DMS153 (cell line): ENCODE data around the gene TMPRSS4.

Experiments
- DNase-seq: peaks from one replicate; lab custom pipeline; 2025; lab: John Stamatoyannopoulos, UW

TMPRSS4 gene

GRCh38 chr11:118079491-118079890, 2.6 kb downstream of the TMPRSS4 start:
- no peak for DNase-seq

DNA sequence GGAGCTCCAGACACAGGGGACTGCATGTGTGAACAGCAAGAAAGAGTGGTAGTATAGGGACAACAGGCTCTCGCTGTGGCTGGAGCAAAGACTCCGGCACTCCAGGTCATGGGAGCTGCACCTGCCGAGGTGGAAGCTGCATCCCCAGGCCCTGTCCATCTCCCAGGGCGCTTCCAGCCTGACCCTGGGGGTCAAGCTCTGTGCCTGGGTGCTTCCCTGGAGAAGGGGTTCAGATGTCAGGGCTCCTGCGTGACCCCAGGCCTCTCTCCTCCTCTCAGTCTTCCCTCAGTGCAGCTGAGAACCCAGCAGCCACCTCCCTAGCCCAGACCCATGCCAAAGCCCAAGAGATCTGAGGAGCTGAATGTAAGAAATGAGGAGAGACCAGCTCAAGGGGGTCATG, 3.4 kb downstream of the TMPRSS4 start:
- no peak for DNase-seq

DNA sequence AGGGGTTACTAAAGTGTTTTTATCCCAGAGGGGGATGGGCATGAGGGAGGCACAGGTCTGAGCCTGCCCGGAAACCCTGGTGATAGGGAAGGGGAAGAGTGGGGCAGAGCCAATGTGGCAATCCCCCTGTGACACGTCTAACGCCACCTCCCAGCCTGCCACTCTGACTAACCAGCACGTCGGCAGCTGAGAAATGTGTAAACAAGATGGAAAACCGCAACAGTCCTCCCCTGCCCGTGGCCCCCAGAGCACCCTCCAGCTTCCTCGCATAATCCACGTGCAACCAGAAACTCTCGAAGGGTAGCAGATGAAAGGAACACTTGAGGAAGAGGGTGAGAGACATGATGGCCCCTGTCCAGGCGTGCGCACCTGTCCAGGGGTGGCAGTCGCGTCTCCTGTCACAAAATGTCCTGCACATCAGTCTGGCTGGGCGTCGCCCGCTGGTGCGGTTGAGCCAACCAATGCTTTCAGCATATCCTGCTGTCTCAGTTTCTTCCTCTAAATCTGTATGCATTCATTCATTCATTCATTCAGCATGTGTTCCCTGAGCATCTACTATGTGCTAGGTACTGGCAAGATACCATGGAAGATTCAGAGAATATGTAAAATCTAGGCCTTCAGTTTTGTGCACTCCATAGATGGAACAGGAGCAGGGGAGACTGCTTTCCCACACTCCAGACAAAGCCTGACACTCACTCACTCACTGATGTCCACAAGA, 4.5 kb downstream of the TMPRSS4 start:
- DNase-seq = no peak

DNA sequence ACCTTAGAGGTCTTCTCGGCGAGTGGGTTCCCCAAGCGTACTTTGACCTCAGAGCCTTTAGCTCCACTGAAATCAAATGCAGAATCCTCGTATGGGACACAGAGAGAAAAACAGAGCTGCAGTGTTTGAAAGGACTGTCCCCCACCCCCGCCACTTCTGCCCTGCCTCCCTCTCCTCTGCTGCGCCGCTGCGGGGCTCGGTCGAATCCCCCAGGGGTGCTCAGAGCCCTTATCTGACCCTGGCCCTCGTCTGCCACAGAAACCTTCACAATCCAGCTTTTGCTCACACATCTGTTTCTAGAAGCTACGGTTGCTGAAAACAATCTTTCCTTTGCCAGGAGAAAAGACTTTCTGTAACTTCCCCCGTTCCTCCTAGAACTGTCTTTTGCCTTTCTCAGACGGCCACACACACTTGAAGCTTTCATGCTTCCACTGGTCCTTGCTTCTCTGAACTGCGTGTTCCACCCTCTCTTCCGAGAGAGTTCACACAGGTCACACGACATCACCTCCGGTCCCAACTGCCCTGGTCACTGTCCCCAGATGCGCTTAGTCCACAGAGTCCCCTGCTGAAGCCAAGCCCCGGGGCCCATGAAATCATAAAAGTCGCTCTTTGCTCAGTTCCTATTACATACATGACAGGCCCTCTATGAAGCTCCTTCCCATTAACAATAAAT, 6.1 kb downstream of the TMPRSS4 start:
- DNase-seq = no peak

DNA sequence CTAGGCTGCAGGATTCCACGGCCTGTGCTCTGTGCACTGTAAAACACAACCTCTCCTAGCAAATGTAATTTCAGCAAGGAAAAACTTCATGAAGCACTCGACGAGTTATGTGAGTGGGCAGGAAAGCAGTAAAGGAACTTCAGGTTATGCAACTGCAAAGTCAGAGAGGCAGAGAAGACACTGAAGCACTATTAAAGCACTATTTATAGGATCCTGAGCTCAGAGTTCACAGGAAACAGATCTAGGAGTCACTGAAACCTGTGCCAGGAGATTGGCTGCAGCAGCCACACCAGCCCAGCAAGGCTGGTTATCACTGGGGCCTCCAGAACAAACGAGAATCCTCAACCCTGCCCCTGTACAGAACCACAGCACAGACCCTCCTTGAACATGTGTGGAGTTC, 7.4 kb downstream of the TMPRSS4 start:
- DNase-seq = no peak

GRCh38 chr11:118084656-118085055, 7.8 kb downstream of the TMPRSS4 start:
- DNase-seq = no peak

- DNase-seq = peak; percentile 79
Measured at GRCh38 chr11:118086913-118087768, 10.3 kb downstream of the TMPRSS4 start, which contains the start of gene SMIM35. Gene SMIM35, minus strand, starts transcription at chr11:118086963. Its CDS starts 206 bp downstream, at chr11:118086757.

- DNase-seq = no peak
Measured at GRCh38 chr11:118087931-118088330, 11.1 kb downstream of the TMPRSS4 start.

GRCh38 chr11:118088531-118088930, 11.7 kb downstream of the TMPRSS4 start:
- DNase-seq = no peak

DNA sequence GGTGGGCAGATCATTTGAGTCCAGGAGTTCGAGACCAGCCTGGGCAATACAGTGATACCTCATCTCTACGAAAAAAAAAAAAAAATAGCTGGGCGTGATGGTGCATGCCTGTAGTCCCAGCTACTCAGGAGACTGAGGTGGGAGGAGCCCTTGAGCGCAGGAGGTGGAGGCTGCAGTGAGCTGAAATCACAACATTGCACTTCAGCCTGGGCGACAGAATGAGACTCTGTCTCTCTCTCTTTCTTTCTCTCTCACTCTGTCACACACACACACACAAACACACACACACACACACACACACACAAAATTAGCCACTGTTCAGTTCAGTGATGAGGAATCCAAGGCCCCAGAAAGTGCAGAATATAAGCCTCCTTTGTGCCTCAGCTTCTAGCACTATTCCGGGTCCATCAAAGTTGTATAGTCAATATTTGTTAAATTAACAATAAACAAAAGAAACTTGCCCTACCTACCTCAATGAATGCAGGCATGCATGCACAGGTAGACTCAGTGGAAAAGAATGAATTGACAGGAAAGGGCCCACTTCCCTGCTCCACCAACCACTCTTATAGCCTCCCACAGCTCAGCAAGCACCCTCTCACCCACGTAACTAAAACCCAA, 13.8 kb downstream of the TMPRSS4 start:
- DNase-seq = no peak

GRCh38 chr11:118091690-118092089, 14.8 kb downstream of the TMPRSS4 start:
- no peak for DNase-seq

GRCh38 chr11:118092907-118093571, 16.2 kb downstream of the TMPRSS4 start:
- no peak for DNase-seq

DNA sequence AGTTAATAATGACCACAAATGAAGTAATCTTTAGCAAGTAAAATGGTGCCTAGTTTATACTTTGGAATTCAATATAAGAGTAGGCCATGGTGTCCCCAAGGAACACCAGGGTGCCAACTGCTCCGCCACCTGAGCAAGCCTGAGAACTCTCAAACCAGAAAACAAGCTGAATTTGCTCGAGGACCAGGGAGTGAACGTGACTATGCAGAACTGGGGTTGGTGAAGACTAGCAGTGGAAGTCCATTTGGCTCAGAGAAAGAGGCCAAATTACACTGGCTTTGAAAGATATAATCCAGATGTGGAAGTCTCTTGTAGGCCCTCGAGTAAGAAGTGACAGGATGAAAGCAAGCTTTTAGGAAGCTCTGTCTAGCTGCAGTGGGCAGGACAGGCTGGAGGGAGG, 18.6 kb downstream of the TMPRSS4 start:
- no peak for DNase-seq

GRCh38 chr11:118095967-118096367, 19.1 kb downstream of the TMPRSS4 start:
- no peak for DNase-seq

DNA sequence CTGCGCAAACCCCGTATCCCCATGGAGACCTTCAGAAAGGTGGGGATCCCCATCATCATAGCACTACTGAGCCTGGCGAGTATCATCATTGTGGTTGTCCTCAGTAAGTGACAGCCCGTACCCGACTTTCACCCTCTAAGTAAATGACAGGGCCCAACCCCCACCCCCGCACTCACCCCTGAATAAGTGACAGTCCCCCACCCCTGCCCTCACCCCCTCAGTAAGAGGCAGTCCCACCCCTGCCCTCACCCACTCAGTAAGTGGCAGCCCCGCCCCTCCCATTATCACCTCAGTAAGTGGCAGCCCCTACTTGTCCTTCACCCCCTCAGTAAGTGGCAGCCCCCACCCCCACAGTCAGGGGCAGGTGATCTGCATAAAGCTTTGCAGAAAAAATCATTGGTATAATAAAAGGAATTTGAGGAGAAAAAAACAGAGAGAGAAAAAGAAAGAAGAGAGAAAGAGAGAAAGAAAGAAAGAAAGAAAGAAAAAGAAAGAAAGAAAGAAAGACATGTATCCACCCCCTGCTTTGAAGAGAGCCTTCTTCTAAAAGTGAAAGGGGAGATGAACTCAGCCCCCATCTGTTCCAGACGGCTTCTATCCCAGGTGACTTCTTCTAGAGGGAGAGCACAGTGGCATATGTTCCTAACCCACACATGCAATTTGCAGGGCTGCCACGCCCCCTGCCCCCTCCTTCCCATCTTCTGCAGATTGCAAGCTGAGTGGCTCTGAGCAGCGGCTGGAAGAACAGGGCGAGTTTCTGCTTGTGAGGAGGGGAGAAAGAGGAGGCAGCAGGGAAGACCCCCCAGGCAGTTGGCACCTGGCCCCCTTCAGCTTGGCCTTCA, 22.3 kb downstream of the TMPRSS4 start:
- DNase-seq = no peak

DNA sequence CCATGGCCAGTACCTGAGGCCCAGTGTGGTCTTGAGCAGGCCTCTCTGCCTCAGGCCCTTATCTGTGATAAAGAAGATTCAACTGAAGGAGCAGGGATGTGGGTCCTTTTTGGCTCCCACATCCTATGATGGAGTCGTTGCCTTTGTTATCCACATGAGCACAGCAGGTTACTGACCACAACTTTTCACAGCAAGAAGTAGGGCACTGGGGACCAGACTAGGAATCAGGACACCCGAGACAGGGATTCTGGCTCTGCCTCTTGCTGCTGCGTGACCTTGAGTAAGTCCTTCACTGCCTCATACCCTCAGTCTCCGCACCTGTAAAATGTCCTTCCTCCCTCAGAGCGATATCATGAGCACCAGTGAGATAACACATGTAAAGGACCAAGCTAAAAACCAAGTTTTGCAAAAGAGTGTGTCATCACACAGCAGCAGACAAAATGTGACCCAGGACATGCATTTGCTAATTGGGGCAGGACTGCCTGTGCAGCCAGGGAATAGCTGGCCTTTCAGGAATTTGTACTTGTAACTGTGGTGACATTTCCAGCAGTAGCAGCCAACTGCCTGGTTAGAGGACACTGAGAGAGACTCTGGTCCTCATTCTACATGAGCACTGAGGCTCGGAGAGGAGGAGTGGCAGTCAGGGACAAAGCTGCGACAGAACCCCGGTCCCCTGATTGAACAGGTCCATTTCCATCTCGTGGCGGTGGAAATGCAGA, 23.1 kb downstream of the TMPRSS4 start:
- DNase-seq = no peak

- DNase-seq = no peak
Measured at GRCh38 chr11:118100691-118101232, 23.9 kb downstream of the TMPRSS4 start.

- no peak for DNase-seq
Measured at GRCh38 chr11:118102721-118103261, 25.9 kb downstream of the TMPRSS4 start.

GRCh38 chr11:118104491-118104890, 27.6 kb downstream of the TMPRSS4 start:
- no peak for DNase-seq
